Type B pancreatic cell (in vitro differentiated cells): ENCODE measurements around the gene SCYGR8. TPM values are rescaled to one million over a fixed set of nuclear protein-coding genes. Genes with fewer than 3 reads are reported as not detected.
"Not testable (repeated sequence)": the region's sequence is repeated elsewhere in the genome, so short reads cannot be mapped to it uniquely, and the experiment has no call there.

Experiments
- DNase-seq: peaks from one replicate; pipeline ENCODE4 v3.0.0; 2021; ENCODE audit warnings: mixed read lengths; ENCODE audit not compliant: unreplicated experiment; ENCODE audit errors: extremely low spot score
- H3K27ac Mint-ChIP-seq: 2 replicates; pipeline ENCODE4 v1.8.0; 2021; ENCODE audit warnings: mild to moderate bottlenecking, mixed read lengths
- H3K27me3 Mint-ChIP-seq: 2 replicates; pipeline ENCODE4 v1.8.0; 2021; ENCODE audit warnings: mixed read lengths
- H3K36me3 Mint-ChIP-seq: 2 replicates; pipeline ENCODE4 v1.8.0; 2021; ENCODE audit warnings: mixed read lengths
- H3K4me1 Mint-ChIP-seq: one replicate; pipeline ENCODE4 v1.8.0; 2021; ENCODE audit warnings: mixed read lengths; ENCODE audit not compliant: unreplicated experiment
- H3K4me3 Mint-ChIP-seq: 2 replicates; pipeline ENCODE4 v1.8.0; 2021; ENCODE audit warnings: mild to moderate bottlenecking, mixed read lengths
- H3K9me3 Mint-ChIP-seq: 2 replicates; pipeline ENCODE4 v1.8.0; 2021; ENCODE audit warnings: mixed read lengths
- total RNA-seq: library from RNA; stranded (reverse); gene quantifications from 2 replicates; pipeline ENCODE4 v1.2.1, GENCODE V29; 2021; ENCODE audit warnings: low replicate concordance
- TF ChIP-seq, protein P1 (sequence below): fragments of 200-600 bp; sonication (generic); conservative IDR thresholded peaks from 2 replicates; pipeline ENCODE4 v1.5.0; 2021; ENCODE audit warnings: antibody characterized with exemption, mild to moderate bottlenecking

The SCYGR8 gene
- total RNA-seq, 1 donor from 2014 or later, result not detected

DNA sequence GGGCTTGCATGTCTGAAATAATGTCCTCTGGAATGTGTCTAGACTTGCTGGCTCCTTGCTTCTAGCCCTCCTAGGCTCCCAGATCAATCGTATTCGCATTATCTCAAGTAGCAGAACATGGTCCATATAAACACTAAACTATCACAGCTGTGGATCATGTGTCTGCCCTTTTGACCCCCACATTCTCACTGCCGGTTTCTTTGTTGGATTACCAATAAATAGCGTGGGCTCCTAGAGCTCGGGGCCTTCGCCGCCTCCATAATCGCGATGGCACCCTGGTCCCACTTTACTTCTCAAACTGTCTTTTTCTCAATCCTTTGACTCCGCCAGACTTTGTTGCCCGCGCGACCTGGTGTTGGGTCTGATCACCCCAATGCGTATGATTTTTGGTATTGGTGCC lies 6.3 kb upstream of the SCYGR8 start:
- TF ChIP-seq, protein P1, sequence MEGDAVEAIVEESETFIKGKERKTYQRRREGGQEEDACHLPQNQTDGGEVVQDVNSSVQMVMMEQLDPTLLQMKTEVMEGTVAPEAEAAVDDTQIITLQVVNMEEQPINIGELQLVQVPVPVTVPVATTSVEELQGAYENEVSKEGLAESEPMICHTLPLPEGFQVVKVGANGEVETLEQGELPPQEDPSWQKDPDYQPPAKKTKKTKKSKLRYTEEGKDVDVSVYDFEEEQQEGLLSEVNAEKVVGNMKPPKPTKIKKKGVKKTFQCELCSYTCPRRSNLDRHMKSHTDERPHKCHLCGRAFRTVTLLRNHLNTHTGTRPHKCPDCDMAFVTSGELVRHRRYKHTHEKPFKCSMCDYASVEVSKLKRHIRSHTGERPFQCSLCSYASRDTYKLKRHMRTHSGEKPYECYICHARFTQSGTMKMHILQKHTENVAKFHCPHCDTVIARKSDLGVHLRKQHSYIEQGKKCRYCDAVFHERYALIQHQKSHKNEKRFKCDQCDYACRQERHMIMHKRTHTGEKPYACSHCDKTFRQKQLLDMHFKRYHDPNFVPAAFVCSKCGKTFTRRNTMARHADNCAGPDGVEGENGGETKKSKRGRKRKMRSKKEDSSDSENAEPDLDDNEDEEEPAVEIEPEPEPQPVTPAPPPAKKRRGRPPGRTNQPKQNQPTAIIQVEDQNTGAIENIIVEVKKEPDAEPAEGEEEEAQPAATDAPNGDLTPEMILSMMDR, result no peak
- H3K4me1 Mint-ChIP-seq, result peaks cover 6% of the 10 kb centered on the region
- no peaks in the 10 kb centered on the region for H3K27me3 Mint-ChIP-seq
- H3K9me3 Mint-ChIP-seq, result no peaks in the 10 kb centered on the region
- no peaks in the 10 kb centered on the region for H3K36me3 Mint-ChIP-seq
- H3K27ac Mint-ChIP-seq, result no peak overlapping the region
- DNase-seq, result no peak
- no peak overlapping the region for H3K4me3 Mint-ChIP-seq

DNA sequence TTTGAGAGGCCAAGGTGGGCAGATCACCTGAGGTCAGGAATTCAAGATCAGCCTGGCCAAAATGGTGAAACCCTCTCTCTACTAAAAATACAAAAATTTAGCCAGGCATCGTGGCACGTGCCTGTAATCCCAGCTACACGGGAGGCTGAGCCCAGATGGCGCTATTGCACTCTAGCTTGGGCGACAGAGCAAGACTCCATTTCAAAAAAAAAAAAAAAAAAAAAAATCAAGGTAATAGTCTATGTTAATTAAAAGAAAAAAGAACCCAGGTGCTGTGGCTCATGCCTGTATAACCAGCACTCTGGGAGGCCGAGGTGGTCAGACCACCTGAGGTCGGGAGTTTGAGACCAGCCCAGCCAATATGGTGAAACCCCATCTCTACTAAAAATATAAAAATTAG lies 5.0 kb upstream of the SCYGR8 start:
- H3K9me3 Mint-ChIP-seq, DNase-seq, H3K4me1 Mint-ChIP-seq, H3K27ac Mint-ChIP-seq, H3K4me3 Mint-ChIP-seq, H3K36me3 Mint-ChIP-seq, H3K27me3 Mint-ChIP-seq: not testable (repeated sequence)

DNA sequence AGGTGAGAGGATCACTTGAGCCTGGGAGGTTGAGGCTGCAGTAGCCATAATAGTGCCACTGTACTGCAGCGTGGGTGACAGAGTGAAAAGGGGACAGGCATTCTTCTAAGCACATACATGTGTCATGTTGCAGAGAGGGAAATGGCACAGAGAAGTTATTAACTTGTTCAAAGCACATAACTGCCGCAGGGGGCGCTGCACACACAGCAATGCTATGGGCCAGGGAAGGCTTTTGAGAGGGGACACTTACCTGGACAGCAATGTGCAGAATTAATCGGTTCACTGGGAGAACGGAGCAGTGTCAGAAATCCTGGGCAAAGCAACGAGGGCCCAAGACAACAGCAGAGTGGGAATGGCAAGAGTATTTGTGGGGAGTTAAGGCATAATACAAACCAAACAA lies 2.4 kb downstream of the SCYGR8 start:
- no peaks in the 10 kb centered on the region for H3K27me3 Mint-ChIP-seq
- H3K9me3 Mint-ChIP-seq, result no peaks in the 10 kb centered on the region
- TF ChIP-seq, protein P1, result peak; percentile 65
- H3K4me1 Mint-ChIP-seq, result no peaks in the 10 kb centered on the region
- no peaks in the 10 kb centered on the region for H3K36me3 Mint-ChIP-seq
- H3K4me3 Mint-ChIP-seq, result no peak overlapping the region
- no peak for DNase-seq
- H3K27ac Mint-ChIP-seq, result no peak overlapping the region

DNA sequence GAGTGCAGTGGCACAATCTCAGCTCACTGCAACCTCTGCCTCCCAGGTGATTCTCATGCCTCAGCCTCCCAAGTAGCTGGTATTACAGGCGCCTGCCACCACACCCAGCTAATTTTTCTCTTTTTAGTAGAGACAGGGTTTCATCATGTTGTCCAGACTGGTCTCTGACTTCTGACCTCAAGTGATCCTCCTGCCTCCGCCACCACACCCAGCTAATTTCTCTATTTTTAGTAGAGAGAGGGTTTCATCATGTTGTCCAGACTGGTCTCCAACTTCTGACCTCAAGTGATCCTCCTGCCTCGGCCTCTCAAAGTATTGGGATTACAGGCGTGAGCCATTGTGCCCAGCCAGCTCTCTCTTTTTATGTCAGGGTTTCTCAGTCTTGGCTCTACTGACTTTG lies 10.6 kb downstream of the SCYGR8 start:
- H3K4me1 Mint-ChIP-seq, H3K27me3 Mint-ChIP-seq, DNase-seq, H3K9me3 Mint-ChIP-seq, H3K27ac Mint-ChIP-seq, H3K36me3 Mint-ChIP-seq, H3K4me3 Mint-ChIP-seq: not testable (repeated sequence)

DNA sequence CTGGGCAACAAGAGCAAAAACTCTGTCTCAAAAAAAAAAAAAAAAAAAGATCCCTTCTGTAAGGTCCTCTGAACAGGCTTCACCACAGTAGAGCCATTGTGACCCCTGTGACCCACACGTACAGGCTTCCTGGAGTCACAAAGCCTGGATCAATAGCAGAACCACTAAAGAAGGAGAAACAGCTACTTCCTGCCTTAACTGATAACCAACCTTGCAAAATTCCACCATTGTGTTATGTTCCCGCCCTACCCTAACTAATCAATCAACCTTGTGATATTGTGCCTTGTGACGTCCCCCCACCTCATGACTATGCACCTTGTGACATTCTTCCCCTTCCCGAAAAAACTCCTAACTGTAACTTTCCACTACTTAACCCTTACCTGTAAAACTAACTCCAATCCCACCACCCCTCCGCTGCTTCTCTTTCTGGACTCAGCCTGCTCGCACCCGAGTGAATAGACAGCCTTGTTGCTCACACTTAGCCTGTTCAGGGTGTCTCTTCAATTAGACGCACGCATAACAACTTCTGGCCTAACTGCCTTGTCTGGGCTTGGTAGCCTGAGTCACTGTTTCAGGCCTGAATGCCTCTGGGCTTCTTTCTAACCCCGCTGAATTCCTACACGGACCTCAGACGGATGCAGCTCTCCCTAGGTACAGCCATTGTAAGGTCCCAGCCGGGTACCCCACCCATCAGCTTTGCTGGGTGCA lies 13.9 kb downstream of the SCYGR8 start:
- DNase-seq, result no peak
- Mint-ChIP-seq H3K9me3 (peaks cover 4% of the 10 kb centered on the region), H3K36me3 (no peaks in the 10 kb centered on the region), H3K4me3 (peak overlapping the region; percentile 60), H3K27ac (peak overlapping the region; percentile 99), H3K27me3 (no peaks in the 10 kb centered on the region), H3K4me1 (peaks cover 6% of the 10 kb centered on the region)
- TF ChIP-seq, protein P1, result no peak

DNA sequence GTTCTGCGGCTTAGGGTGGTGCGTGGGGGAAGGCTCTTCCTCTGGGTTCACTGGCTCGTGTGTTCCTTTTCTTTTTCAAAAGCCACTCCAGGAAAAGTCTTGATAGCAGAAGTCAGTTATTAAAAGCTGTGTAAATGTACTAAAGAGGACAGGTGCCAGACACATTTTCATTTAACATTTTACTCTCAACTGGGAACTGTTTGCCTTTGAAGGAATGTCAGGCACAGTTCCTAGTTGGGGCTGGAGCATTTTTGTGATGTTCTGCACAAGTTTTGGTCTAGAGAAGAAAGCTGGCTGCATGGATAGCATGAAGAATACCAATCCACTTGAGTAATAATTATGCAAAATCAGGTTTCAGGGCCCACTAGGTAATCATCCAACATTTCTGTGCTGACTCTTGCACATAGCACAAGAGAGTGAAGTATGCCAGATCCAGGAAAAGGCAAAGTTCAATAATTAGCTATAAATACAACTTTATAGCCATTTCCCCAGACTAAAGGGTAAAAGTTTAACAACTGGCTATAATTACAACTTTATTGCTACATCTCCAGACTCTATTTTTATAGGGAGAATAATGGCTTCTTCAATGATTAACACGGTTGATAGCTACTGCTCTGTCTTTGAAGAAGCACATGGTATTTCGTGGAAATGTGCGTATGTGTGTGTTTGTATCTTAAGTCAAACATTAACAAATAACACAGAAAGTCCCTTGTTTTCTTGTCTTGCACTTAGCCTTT lies 16.2 kb downstream of the SCYGR8 start:
- Mint-ChIP-seq H3K27ac (peak overlapping the region; percentile 70), H3K4me1 (peaks cover 18% of the 10 kb centered on the region), H3K27me3 (no peaks in the 10 kb centered on the region), H3K9me3 (peaks cover 4% of the 10 kb centered on the region), H3K4me3 (no peak overlapping the region), H3K36me3 (no peaks in the 10 kb centered on the region)
- TF ChIP-seq, protein P1, result no peak
- no peak for DNase-seq
